SK-N-SH (cell line): ENCODE results near the gene MORN5. TPM values are rescaled to one million over a fixed set of nuclear protein-coding genes. Genes with fewer than 3 reads are reported as not detected.

Experiments
- CTCF ChIA-PET: fragments of 300-600, 350-600 bp; formaldehyde crosslinking; extraction: SDS; loops from one replicate; lab custom pipeline; 2021; lab: Yijun Ruan, JAX
- POLR2A ChIA-PET: fragments of 350-600 bp; sonication (Branson Sonifier 250); formaldehyde crosslinking; extraction: SDS; loops from one replicate; lab custom pipeline; 2020; ENCODE audit warnings: antibody characterized with exemption, inconsistent platforms; lab: Yijun Ruan, JAX
- DNase-seq: peaks from one replicate; pipeline ENCODE4 v3.0.0; 2012
- H2AFZ ChIP-seq: fragments of 200-600 bp; sonication (generic); 2 replicates; pipeline ENCODE4 v1.8.1; 2016; ENCODE audit warnings: antibody characterized with exemption, mild to moderate bottlenecking, low read depth
- H3F3A ChIP-seq: fragments of 200-600 bp; sonication (generic); replicated peaks from 2 replicates; pipeline ENCODE3; 2016; ENCODE audit warnings: antibody characterized with exemption, mild to moderate bottlenecking; ENCODE audit not compliant: insufficient read depth
- H3K27ac ChIP-seq, 2 experiments: fragments of 200-500 bp in 1 of 2; fragments of 200-600 bp in 1 of 2; sonication (Bioruptor generic) in 1 of 2; sonication (generic), shearing (Covaris generic) in 1 of 2; 2 replicates each; pipeline versions ENCODE4 v1.5.1 to v1.6.1; 2014 to 2016; ENCODE audit warnings: low read depth in 2 of 2, inconsistent platforms in 1 of 2, low read length in 1 of 2, mild to moderate bottlenecking in 1 of 2, mixed read lengths in 1 of 2
- H3K27me3 ChIP-seq: fragments of 200-600 bp; sonication (generic), shearing (Covaris generic); 2 replicates; pipeline ENCODE4 v1.6.1; 2016; ENCODE audit warnings: mixed run types; ENCODE audit not compliant: insufficient read depth
- H3K36me3 ChIP-seq, 2 experiments: fragments of 200-500 bp in 1 of 2; fragments of 200-600 bp in 1 of 2; sonication (Bioruptor generic) in 1 of 2; sonication (generic) in 1 of 2; replicated peaks in 1 of 2; 2 replicates each; pipeline versions ENCODE3 to v1.5.1; 2014 to 2016; ENCODE audit warnings: low read length in 1 of 2, mild to moderate bottlenecking in 1 of 2; ENCODE audit not compliant: insufficient read depth in 2 of 2, control insufficient read depth in 1 of 2
- H3K4me1 ChIP-seq, 2 experiments: fragments of 200-500 bp in 1 of 2; fragments of 200-600 bp in 1 of 2; sonication (Bioruptor generic) in 1 of 2; sonication (generic), shearing (Covaris generic) in 1 of 2; 2 replicates each; pipeline versions ENCODE4 v1.5.1 to v1.6.1; 2014 to 2016; ENCODE audit warnings: low read depth in 1 of 2, low read length in 1 of 2, mixed run types in 1 of 2; ENCODE audit not compliant: insufficient read depth in 2 of 2, control insufficient read depth in 1 of 2
- H3K4me2 ChIP-seq: fragments of 200-600 bp; sonication (generic), shearing (Covaris generic); 2 replicates; pipeline ENCODE4 v1.6.1; 2017; ENCODE audit warnings: mixed run types
- H3K4me3 ChIP-seq, 2 experiments: fragments of 200-500 bp in 1 of 2; fragments of 200-600 bp in 1 of 2; sonication (Bioruptor generic) in 1 of 2; sonication (generic), shearing (Covaris generic) in 1 of 2; 2 replicates each; pipeline versions ENCODE4 v1.5.1 to v1.8.1; 2014 to 2016; ENCODE audit warnings: low read depth in 2 of 2, inconsistent platforms in 1 of 2, low read length in 1 of 2, mild to moderate bottlenecking in 1 of 2, mixed read lengths in 1 of 2, moderate library complexity in 1 of 2
- H3K79me2 ChIP-seq: fragments of 200-600 bp; sonication (generic); 2 replicates; pipeline ENCODE4 v1.8.1; 2017; ENCODE audit warnings: mild to moderate bottlenecking; ENCODE audit not compliant: insufficient read depth
- H3K9ac ChIP-seq: fragments of 200-600 bp; sonication (generic); 2 replicates; pipeline ENCODE4 v1.6.1; 2017; ENCODE audit warnings: mixed run types
- H3K9me2 ChIP-seq: fragments of 200-600 bp; sonication (generic); 2 replicates; pipeline ENCODE4 v1.6.1; 2017; ENCODE audit warnings: mixed run types
- H3K9me3 ChIP-seq: fragments of 200-600 bp; sonication (generic); 2 replicates; pipeline ENCODE4 v1.6.1; 2017; ENCODE audit warnings: mixed run types, mild to moderate bottlenecking, moderate library complexity
- H4K20me1 ChIP-seq: fragments of 200-600 bp; sonication (generic); 2 replicates; pipeline ENCODE4 v1.6.1; 2017; ENCODE audit warnings: mild to moderate bottlenecking, mixed run types; ENCODE audit not compliant: insufficient read depth
- CHD2 ChIP-seq: fragments of 150-350 bp; IDR thresholded peaks from 2 replicates; pipeline ENCODE4 v1.6.1; 2018; ENCODE audit warnings: low read length; ENCODE audit not compliant: partially characterized antibody
- CTCF ChIP-seq: fragments of 200-600 bp; sonication (generic); IDR thresholded peaks from 2 replicates; pipeline ENCODE4 v1.6.1; 2017; ENCODE audit warnings: antibody characterized with exemption, mild to moderate bottlenecking, moderate library complexity
- ELF1 ChIP-seq: IDR thresholded peaks from 2 replicates; pipeline ENCODE4 v1.4.0; 2012
- EP300 ChIP-seq, 2 experiments: IDR thresholded peaks; 2 replicates each; pipeline versions ENCODE4 v1.4.0 to v1.6.1; 2012; ENCODE audit warnings: borderline replicate concordance in 1 of 2, low read depth in 1 of 2, low read length in 1 of 2
- EZH2phosphoT487 ChIP-seq: fragments of 200-600 bp; sonication (generic); IDR thresholded peaks from 2 replicates; pipeline ENCODE4 v1.6.1; 2017; ENCODE audit warnings: low read depth, mixed run types, mild to moderate bottlenecking, antibody characterized with exemption, moderate library complexity, borderline replicate concordance
- FOSL2 ChIP-seq: IDR thresholded peaks from 2 replicates; pipeline ENCODE4 v1.4.0; 2012; ENCODE audit warnings: low read depth, mild to moderate bottlenecking, moderate library complexity, borderline replicate concordance
- FOXM1 ChIP-seq: IDR thresholded peaks from 2 replicates; pipeline ENCODE4 v1.4.0; 2012; ENCODE audit warnings: low read depth, mild to moderate bottlenecking
- GABPA ChIP-seq: IDR thresholded peaks from 2 replicates; pipeline ENCODE4 v1.4.0; 2012; ENCODE audit warnings: low read depth, mild to moderate bottlenecking
- GATA2 ChIP-seq: sonication (generic); formaldehyde crosslinking; IDR thresholded peaks from 2 replicates; pipeline ENCODE4 v1.5.0; 2020; ENCODE audit warnings: mild to moderate bottlenecking, missing genetic modification reagents
- JUND ChIP-seq: IDR thresholded peaks from 2 replicates; pipeline ENCODE4 v1.4.0; 2012
- MAX ChIP-seq: IDR thresholded peaks from 2 replicates; pipeline ENCODE4 v1.4.0; 2012; ENCODE audit warnings: low read depth
- MXI1 ChIP-seq: IDR thresholded peaks from 2 replicates; pipeline ENCODE4 v1.6.1; 2012; ENCODE audit warnings: mild to moderate bottlenecking, low read depth, low read length, improper control_type of control experiment
- NRF1 ChIP-seq: IDR thresholded peaks from 2 replicates; pipeline ENCODE4 v1.6.1; 2012; ENCODE audit warnings: low read depth, mild to moderate bottlenecking, low read length
- PBX3 ChIP-seq: IDR thresholded peaks from 2 replicates; pipeline ENCODE4; 2012
- POLR2AphosphoS5 ChIP-seq: IDR thresholded peaks from 2 replicates; pipeline ENCODE4 v1.6.1; 2012; ENCODE audit warnings: low read depth, low read length
- RCOR1 ChIP-seq: fragments of 150-350 bp; IDR thresholded peaks from 2 replicates; pipeline ENCODE4 v1.6.1; 2017; ENCODE audit warnings: antibody characterized with exemption, low read length
- SMC3 ChIP-seq: IDR thresholded peaks from 2 replicates; pipeline ENCODE4 v1.6.1; 2012; ENCODE audit warnings: low read depth, low read length, improper control_type of control experiment
- TAF1 ChIP-seq: IDR thresholded peaks from 2 replicates; pipeline ENCODE4 v1.6.1; 2012; ENCODE audit warnings: low read depth, mild to moderate bottlenecking, low read length, moderate library complexity, borderline replicate concordance
- TCF12 ChIP-seq: IDR thresholded peaks from 2 replicates; pipeline ENCODE4 v1.4.0; 2012
- USF2 ChIP-seq: fragments of 150-350 bp; IDR thresholded peaks from 2 replicates; pipeline ENCODE4 v1.6.1; 2017; ENCODE audit warnings: antibody characterized with exemption, low read length, low read depth, borderline replicate concordance
- ZBTB33 ChIP-seq: IDR thresholded peaks from 2 replicates; pipeline ENCODE4 v1.4.0; 2012; ENCODE audit warnings: low read depth, borderline replicate concordance
- WGBS: methylation state at CpG from one replicate; pipeline ENCODE4 v1.1.6; 2017; ENCODE audit warnings: low lambda C conversion rate; 5-methylcytosine and 5-hydroxymethylcytosine counted together
- polyA plus RNA-seq, 3 experiments: library from polyadenylated mRNA; depleted of rRNA; stranded (reverse); fragments of >200 nt; gene quantifications; 2 replicates each; pipeline ENCODE4 v1.2.3, GENCODE V29; 2012

MORN5 gene
- polyA plus RNA-seq, 1 of the 3 experiments (the other 2 are of a cell fraction) = not detected

GRCh38 chr9:122145592-122145863 lies 14.2 kb upstream of the MORN5 start:
- Histone ChIP-seq H3K36me3 (peaks cover 27 to 50% of the 10 kb centered on the region in 2 experiments), H3K27me3 (no peaks in the 10 kb centered on the region), H3K9me2 (no peaks in the 10 kb centered on the region), H3K79me2 (peaks cover 7% of the 10 kb centered on the region; the same call in 1 of the 2 replicates), H3K4me2 (no peak overlapping the region), H3K9ac (no peak overlapping the region), H3F3A (peaks cover 4% of the 10 kb centered on the region), H3K27ac (no peak overlapping the region), H3K9me3 (no peaks in the 10 kb centered on the region), H4K20me1 (no peaks in the 10 kb centered on the region), H3K4me3 (no peak overlapping the region), H2AFZ (no peak overlapping the region), H3K4me1 (no peaks in the 10 kb centered on the region)
- no peak for DNase-seq
- TF ChIP-seq CHD2 (no peak), MAX (no peak), POLR2AphosphoS5 (no peak), PBX3 (no peak), ZBTB33 (no peak), FOSL2 (no peak)
- CTCF ChIA-PET = interaction anchor here (1.1 to 3.8 kb wide), 9 partner anchors 10 to 205 kb away, joined by 3 to 20 read pairs (median 8); partner anchors contain the start of genes MORN5 and NDUFA8
- POLR2A ChIA-PET = interaction anchor here (0.7 kb wide), 1 partner anchor 14 kb away, joined by 3 read pairs; the partner anchor contains the start of gene MORN5
- WGBS = 89% methylated on average over 2 of the region's 2 CpGs

- Histone ChIP-seq H3K9me2 (no peaks in the 10 kb centered on the region), H3K4me1 (no peaks in the 10 kb centered on the region), H3K9ac (no peak overlapping the region), H3K4me2 (no peak overlapping the region), H3K27ac (no peak overlapping the region), H3K79me2 (peaks cover 53% of the 10 kb centered on the region), H4K20me1 (peaks cover 21% of the 10 kb centered on the region; the same call in 1 of the 2 replicates), H3K27me3 (no peaks in the 10 kb centered on the region), H3K36me3 (peaks cover 16 to 28% of the 10 kb centered on the region in 2 experiments), H3F3A (peaks cover 2% of the 10 kb centered on the region), H3K4me3 (no peak overlapping the region), H3K9me3 (no peaks in the 10 kb centered on the region), H2AFZ (no peak overlapping the region)
- WGBS = 83% methylated on average over 4 of the region's 4 CpGs
- DNase-seq = no peak
- CTCF ChIA-PET = interaction anchor here (3.3 to 8.8 kb wide), 2 partner anchors 28 to 199 kb away, joined by 14 to 46 read pairs; no protein-coding TSS in a partner anchor
- POLR2A ChIA-PET = no interaction called here
- TF ChIP-seq FOXM1 (no peak), GABPA (no peak), TCF12 (no peak), ELF1 (no peak), NRF1 (no peak), JUND (no peak), RCOR1 (no peak), EP300 (IDR thresholded peaks at IDR 0.05; ENCODE audit: borderline replicate concordance in 1 of 2, low read depth in 1 of 2, low read length in 1 of 2) (no peak), CTCF (no peak), MXI1 (no peak), EZH2phosphoT487 (no peak), USF2 (no peak), GATA2 (CRISPR knock-in tag) (no peak), FOSL2 (no peak), CHD2 (no peak), TAF1 (no peak), SMC3 (no peak)
Measured at GRCh38 chr9:122151267-122151828, 8.4 kb upstream of the MORN5 start.
